Erythroblast (primary cell): ENCODE measurements around the gene TOP3B.

Experiments used
- DNase-seq, 2 experiments: peaks; one replicate each; lab custom pipeline; 2025; lab: John Stamatoyannopoulos, UW
- GATA1 ChIP-seq: IDR thresholded peaks from 2 replicates; pipeline ENCODE4 v1.6.1; 2011; ENCODE audit warnings: low read depth, mild to moderate bottlenecking, control low read depth, low read length, moderate library complexity
- POLR2A ChIP-seq: IDR thresholded peaks from 2 replicates; pipeline ENCODE4 v1.6.1; 2011; ENCODE audit warnings: mild to moderate bottlenecking, low read length

TOP3B gene

GRCh38 chr22:21933910-21934309 lies 48.7 kb downstream of the TOP3B start:
- no peak for TF ChIP-seq GATA1
- TF ChIP-seq POLR2A = no peak
- no peak for DNase-seq

GRCh38 chr22:21933413-21933812 lies 49.2 kb downstream of the TOP3B start:
- TF ChIP-seq POLR2A = no peak
- TF ChIP-seq GATA1 = no peak
- no peak for DNase-seq

GRCh38 chr22:21932347-21932746 lies 50.2 kb downstream of the TOP3B start:
- TF ChIP-seq POLR2A = no peak
- no peak for TF ChIP-seq GATA1

GRCh38 chr22:21931056-21931455 lies 51.5 kb downstream of the TOP3B start:
- TF ChIP-seq POLR2A (no peak), GATA1 (no peak)

More at GRCh38 chr22:21932347-21932746, 50.2 kb downstream of the TOP3B start:
- no peak for DNase-seq

GRCh38 chr22:21929253-21929652 lies 53.3 kb downstream of the TOP3B start:
- TF ChIP-seq POLR2A (no peak), GATA1 (no peak)
- no peak for DNase-seq

More at GRCh38 chr22:21931056-21931455, 51.5 kb downstream of the TOP3B start:
- DNase-seq = no peak

- DNase-seq = no peak
- no peak for TF ChIP-seq GATA1
- TF ChIP-seq POLR2A = no peak
Observed at GRCh38 chr22:21928048-21928447, 54.5 kb downstream of the TOP3B start.

- TF ChIP-seq POLR2A (no peak), GATA1 (no peak)
Observed at GRCh38 chr22:21927174-21927823, 55.3 kb downstream of the TOP3B start.

GRCh38 chr22:21926728-21927127 lies 55.9 kb downstream of the TOP3B start:
- no peak for DNase-seq
- no peak for TF ChIP-seq POLR2A
- TF ChIP-seq GATA1 = no peak

More at GRCh38 chr22:21927174-21927823, 55.3 kb downstream of the TOP3B start:
- no peak for DNase-seq

- no peak for TF ChIP-seq GATA1
- no peak for TF ChIP-seq POLR2A
- DNase-seq = no peak
Observed at GRCh38 chr22:21923163-21923561, 59.4 kb downstream of the TOP3B start.

GRCh38 chr22:21922370-21923162 lies 60.0 kb downstream of the TOP3B start:
- DNase-seq = no peak
- TF ChIP-seq GATA1 (no peak), POLR2A (no peak)

GRCh38 chr22:21921729-21922128 lies 60.9 kb downstream of the TOP3B start:
- DNase-seq = no peak

GRCh38 chr22:21921184-21921721 lies 61.3 kb downstream of the TOP3B start:
- DNase-seq = no peak
- no peak for TF ChIP-seq POLR2A
- no peak for TF ChIP-seq GATA1

More at GRCh38 chr22:21921729-21922128, 60.9 kb downstream of the TOP3B start:
- TF ChIP-seq GATA1 = no peak
- TF ChIP-seq POLR2A = no peak

GRCh38 chr22:21920341-21921183 lies 62.0 kb downstream of the TOP3B start:
- no peak for TF ChIP-seq POLR2A
- no peak for TF ChIP-seq GATA1
- DNase-seq = no peak
